K562 (cell line): ENCODE measurements around the gene CYP11A1. TPM values are rescaled to one million over a fixed set of nuclear protein-coding genes. Genes with fewer than 3 reads are reported as not detected.

Experiments used
- ATAC-seq: fragments of 200-7000 bp; cut with Tn5 transposase; 3 replicates; pipeline ENCODE4 v1.9.1; 2020; ENCODE audit warnings: moderate library complexity
- BruUV-seq: library from RNA; stranded (reverse); fragments of 400-500 nt; replicated peaks from 2 replicates; lab custom pipeline; 2021; lab: Mats Ljungman, UMichigan
- CTCF ChIA-PET: fragments of 300-600 bp; formaldehyde crosslinking; extraction: SDS; loops from one replicate; lab custom pipeline; 2021; ENCODE audit warnings: low intra/inter-chr PET ratio; lab: Yijun Ruan, JAX
- POLR2A ChIA-PET: fragments of 300-600, 350-650 bp; sonication (Branson Sonifier 250); formaldehyde crosslinking; extraction: SDS; loops from one replicate; lab custom pipeline; 2021; ENCODE audit warnings: antibody characterized with exemption, inconsistent platforms; lab: Yijun Ruan, JAX
- DNase-seq, 4 experiments: peaks; one replicate each; pipeline versions ENCODE4 v3.0.0 to v3.0.0-alpha.2; 2011 to 2018; ENCODE audit warnings: low spot score in 3 of 4, mixed read lengths in 3 of 4; ENCODE audit errors: extremely low read depth in 1 of 4
- FAIRE-seq: peaks from 2 replicates; lab custom pipeline; 2011; peaks lifted over from hg19 to GRCh38; lab: Jason Lieb, UNC
- H2AFZ ChIP-seq: 2 replicates; pipeline ENCODE4 v1.6.0; 2011; ENCODE audit warnings: low read depth, low read length, control low read depth, inconsistent platforms
- H3K27ac ChIP-seq: fragments of 200-600 bp; 3 replicates; pipeline ENCODE4 v1.8.0; 2011; ENCODE audit warnings: low read depth, mild to moderate bottlenecking, control low read depth, inconsistent platforms, low read length, moderate library complexity, mixed read lengths; ENCODE audit errors: extremely low read depth
- H3K27me3 ChIP-seq, 2 experiments: fragments of 300-600 bp in 1 of 2; 2 replicates in 1 of 2; 3 replicates in 1 of 2; pipeline versions ENCODE4 v1.6.0 to v1.8.0; 2011; ENCODE audit warnings: inconsistent platforms in 2 of 2, low read length in 2 of 2, mild to moderate bottlenecking in 1 of 2, mixed read lengths in 1 of 2, moderate library complexity in 1 of 2; ENCODE audit not compliant: control insufficient read depth in 2 of 2, insufficient read depth in 2 of 2
- H3K36me3 ChIP-seq: fragments of 300-600 bp; 3 replicates; pipeline ENCODE4 v1.8.0; 2011; ENCODE audit warnings: mild to moderate bottlenecking, low read length, inconsistent platforms; ENCODE audit not compliant: control insufficient read depth, insufficient read depth
- H3K4me1 ChIP-seq, 2 experiments: fragments of 200-600 bp in 1 of 2; replicated peaks in 1 of 2; 2 replicates in 1 of 2; 3 replicates in 1 of 2; pipeline versions ENCODE4 v1.5.1 to v1.8.0; 2011; ENCODE audit warnings: inconsistent platforms in 2 of 2, low read length in 2 of 2, mild to moderate bottlenecking in 1 of 2, mixed read lengths in 1 of 2, moderate library complexity in 1 of 2; ENCODE audit not compliant: control insufficient read depth in 2 of 2, insufficient read depth in 2 of 2
- H3K4me2 ChIP-seq: 2 replicates; pipeline ENCODE4 v1.6.1; 2011; ENCODE audit warnings: low read length, control low read depth, inconsistent platforms, mixed read lengths; ENCODE audit not compliant: insufficient read depth
- H3K4me3 ChIP-seq: fragments of 200-600 bp; sonication (generic), shearing (Covaris generic); 2 replicates; pipeline ENCODE4 v1.5.1; 2016; ENCODE audit warnings: control low read depth, inconsistent platforms
- H3K79me2 ChIP-seq: fragments of 200-600 bp; 3 replicates; pipeline ENCODE4 v1.8.0; 2011; ENCODE audit warnings: low read length, inconsistent platforms; ENCODE audit not compliant: control insufficient read depth, insufficient read depth
- H3K9ac ChIP-seq, 2 experiments: 2 replicates each; pipeline versions ENCODE4 v1.6.0 to v1.6.1; 2011; ENCODE audit warnings: low read depth in 2 of 2, low read length in 2 of 2, control low read depth in 1 of 2, inconsistent platforms in 1 of 2, mild to moderate bottlenecking in 1 of 2, mixed read lengths in 1 of 2; ENCODE audit not compliant: insufficient read depth in 1 of 2
- H3K9me1 ChIP-seq: one replicate; pipeline ENCODE4 v1.6.0; 2011; ENCODE audit warnings: inconsistent platforms, mild to moderate bottlenecking, low read length, moderate library complexity; ENCODE audit not compliant: control insufficient read depth, insufficient read depth
- H3K9me3 ChIP-seq: replicated peaks from 2 replicates; pipeline ENCODE4 v1.5.1; 2011; ENCODE audit warnings: low read depth, low read length, inconsistent platforms; ENCODE audit not compliant: control insufficient read depth, insufficient read depth
- H4K20me1 ChIP-seq: replicated peaks from 2 replicates; pipeline ENCODE4 v1.6.1; 2011; ENCODE audit warnings: low read length, inconsistent platforms, mixed read lengths; ENCODE audit not compliant: control insufficient read depth, insufficient read depth
- TCF15 ChIP-seq: fragments of 250-450 bp; sonication (Bioruptor Pico); IDR thresholded peaks from 2 replicates; pipeline ENCODE4 v1.8.0; 2022; ENCODE audit warnings: moderate library complexity, mild to moderate bottlenecking, inconsistent platforms
- XRCC3 ChIP-seq: fragments of 450-650 bp; IDR thresholded peaks from 2 replicates; pipeline ENCODE4 v1.6.1; 2017; ENCODE audit warnings: mild to moderate bottlenecking, moderate library complexity
- ZBTB17 ChIP-seq: fragments of 450-650 bp; formaldehyde crosslinking; IDR thresholded peaks from 2 replicates; pipeline ENCODE4 v1.4.0; 2020; ENCODE audit warnings: mild to moderate bottlenecking
- ZC3H4 ChIP-seq: sonication (generic); formaldehyde crosslinking; IDR thresholded peaks from 2 replicates; pipeline ENCODE4 v1.9.0; 2021; ENCODE audit warnings: missing genetic modification reagents, borderline replicate concordance
- ZHX1 ChIP-seq: fragments of 150-350 bp; conservative IDR thresholded peaks from 2 replicates; pipeline ENCODE4 v1.6.1; 2014; ENCODE audit warnings: low read length
- ZNF121 ChIP-seq: sonication (generic); formaldehyde crosslinking; conservative IDR thresholded peaks from 2 replicates; pipeline ENCODE4 v1.8.0; 2022; ENCODE audit warnings: missing genetic modification reagents
- ZNF407 ChIP-seq: fragments of 450-650 bp; IDR thresholded peaks from 2 replicates; pipeline ENCODE4 v1.6.1; 2016; ENCODE audit warnings: low read depth
- ZNF699 ChIP-seq: fragments of 250-450 bp; sonication (Bioruptor Pico); IDR thresholded peaks from 2 replicates; pipeline ENCODE4 v1.8.0; 2021; ENCODE audit warnings: mild to moderate bottlenecking, moderate library complexity; ENCODE audit not compliant: insufficient replicate concordance
- WGBS: fragments of 100-300 bp; shearing (Covaris generic); methylation state at CpG from one replicate; pipeline ENCODE4 v1.1.6; 2016; ENCODE audit warnings: low coverage, mixed read lengths; ENCODE audit not compliant: insufficient coverage; ENCODE audit errors: missing lambda C conversion rate; 5-methylcytosine and 5-hydroxymethylcytosine counted together
- in situ Hi-C: fragments of 300-500 bp; cut with MboI; formaldehyde crosslinking; loops from 4 replicates; pipeline ENCODE4 v1.15.0; 2018; ENCODE audit warnings: inconsistent platforms, mixed read lengths
- intact Hi-C: fragments of 100-400 bp; cut with micrococcal nuclease; formaldehyde crosslinking; loops from 2 replicates; pipeline ENCODE4 v1.14.2; 2022
- polyA plus RNA-seq, 8 experiments: library from polyadenylated mRNA; depleted of rRNA in 4 of 8; stranded (reverse) in 5 of 8; unstranded in 3 of 8; fragments of >200 nt; fragmentation: Nextera tagmentation in 2 of 8; fragmentation: Illumina TruSeq in 1 of 8; extraction: Ambion mirVana in 2 of 8; extraction: Trizol in 1 of 8; gene quantifications; 2 replicates each; pipeline versions ENCODE4 v1.2.1 to v1.2.3, GENCODE V29; 2011 to 2014; ENCODE audit warnings: inconsistent platforms in 1 of 8, missing spikeins in 1 of 8
- total RNA-seq, 7 experiments: library from RNA; depleted of rRNA in 6 of 7; stranded (reverse); fragments of >200 nt in 6 of 7; fragmentation: Illumina TruSeq in 2 of 7; extraction: Trizol in 2 of 7; gene quantifications; 2 replicates each; pipeline versions ENCODE4 v1.2.1 to v1.2.3, GENCODE V29; 2011 to 2021; ENCODE audit warnings: low replicate concordance in 1 of 7

CYP11A1 gene
- total and polyA plus RNA-seq, 9 of the 15 experiments (the other 6 are each of a cell fraction or from before 2014, with no cell fraction given), result 0.06 to 0.24 (median 0.10) TPM; not detected in 4

GRCh38 chr15:74364936-74365597 is 2.4 kb downstream of the CYP11A1 start:
- no peaks in the 10 kb centered on the region for H3K9me1 ChIP-seq
- no peak for TF ChIP-seq ZNF121 (CRISPR knock-in tag)
- no peak for TF ChIP-seq XRCC3
- no peak for TF ChIP-seq TCF15
- no peak for TF ChIP-seq ZBTB17 (CRISPR knock-in tag)
- no peak for TF ChIP-seq ZC3H4 (CRISPR knock-in tag)
- TF ChIP-seq ZNF407, result no peak
- no peak for TF ChIP-seq ZNF699 (CRISPR knock-in tag)
- no peak for TF ChIP-seq ZHX1
- TF ChIP-seq, all 486 proteins: peak for 0
- Histone ChIP-seq H3K9ac (no peak overlapping the region), H3K36me3 (no peaks in the 10 kb centered on the region), H3K4me1 (peaks cover 14% of the 10 kb centered on the region in 2 experiments), H3K9me3 (no peaks in the 10 kb centered on the region), H3K27ac (no peak overlapping the region), H3K4me2 (no peak overlapping the region), H3K4me3 (no peak overlapping the region), H4K20me1 (no peaks in the 10 kb centered on the region), H3K79me2 (no peaks in the 10 kb centered on the region), H3K27me3 (peaks cover 8% of the 10 kb centered on the region in 2 experiments; a peak in 1 of 5 replicates), H2AFZ (no peak overlapping the region)
- POLR2A ChIA-PET, result no interaction called here
- 27% methylated on average over 10 of the region's 12 CpGs for WGBS
- in situ Hi-C loops (no loop called here), intact Hi-C loops (no loop called here)
- no peak for FAIRE-seq
- BruUV-seq, result no TSS peak
- no peak for DNase-seq
- ATAC-seq, result no peak
- CTCF ChIA-PET, result no interaction called here
